ENCODE measurements around the gene IL24.

IL24 gene

GRCh38 chr1:206953126-206953525, 55.9 kb downstream of the IL24 start:
- DNase-seq (ENCODE audit: low spot score): no peak

- DNase-seq (ENCODE audit: low spot score): no peak
These were observed 56.4 kb downstream of the IL24 start for GRCh38 chr1:206953626-206954025.
